Liver (tissue), 3 donors: ENCODE results near the gene GLYAT.

Experiments
- EGR1 ChIP-seq, 2 donors: IDR thresholded peaks; 2 replicates each; pipeline ENCODE4 v1.6.1; 2016 to 2018; ENCODE audit warnings: antibody characterized with exemption in 2 of 2, low read depth in 2 of 2
- TAF1 ChIP-seq: conservative IDR thresholded peaks from 2 replicates; pipeline ENCODE4 v1.6.1; 2016; ENCODE audit warnings: antibody characterized with exemption, mild to moderate bottlenecking
- TF ChIP-seq, protein P1 (sequence below): fragments of 150-350 bp; IDR thresholded peaks from 2 replicates; pipeline ENCODE4 v1.5.1; 2017; ENCODE audit warnings: improper control_type of control experiment, low read depth, low read length; ENCODE audit not compliant: missing input control
- donor health status: healthy.
- donor health status: healthy.

- TF ChIP-seq, protein P1, sequence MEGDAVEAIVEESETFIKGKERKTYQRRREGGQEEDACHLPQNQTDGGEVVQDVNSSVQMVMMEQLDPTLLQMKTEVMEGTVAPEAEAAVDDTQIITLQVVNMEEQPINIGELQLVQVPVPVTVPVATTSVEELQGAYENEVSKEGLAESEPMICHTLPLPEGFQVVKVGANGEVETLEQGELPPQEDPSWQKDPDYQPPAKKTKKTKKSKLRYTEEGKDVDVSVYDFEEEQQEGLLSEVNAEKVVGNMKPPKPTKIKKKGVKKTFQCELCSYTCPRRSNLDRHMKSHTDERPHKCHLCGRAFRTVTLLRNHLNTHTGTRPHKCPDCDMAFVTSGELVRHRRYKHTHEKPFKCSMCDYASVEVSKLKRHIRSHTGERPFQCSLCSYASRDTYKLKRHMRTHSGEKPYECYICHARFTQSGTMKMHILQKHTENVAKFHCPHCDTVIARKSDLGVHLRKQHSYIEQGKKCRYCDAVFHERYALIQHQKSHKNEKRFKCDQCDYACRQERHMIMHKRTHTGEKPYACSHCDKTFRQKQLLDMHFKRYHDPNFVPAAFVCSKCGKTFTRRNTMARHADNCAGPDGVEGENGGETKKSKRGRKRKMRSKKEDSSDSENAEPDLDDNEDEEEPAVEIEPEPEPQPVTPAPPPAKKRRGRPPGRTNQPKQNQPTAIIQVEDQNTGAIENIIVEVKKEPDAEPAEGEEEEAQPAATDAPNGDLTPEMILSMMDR, result no peak
- no peak for TF ChIP-seq TAF1
- no peak for TF ChIP-seq EGR1 (IDR thresholded peaks at IDR 0.05; ENCODE audit: low read depth in 2 of 2)
Observed at GRCh38 chr11:58780578-58780977, 48.8 kb upstream of the GLYAT start.
